ENCODE measurements around the gene FHIT.

GRCh38 chr3:61068084-61068483, 183.2 kb downstream of the FHIT start:
- TF ChIP-seq CTCF (IDR thresholded peaks at IDR 0.05; ENCODE audit: poor library complexity): no peak
- TF ChIP-seq EZH2 (IDR thresholded peaks at IDR 0.05; ENCODE audit: borderline replicate concordance): no peak

Data from hepatocyte (in vitro differentiated cells).